IPS-15b (cell line): ENCODE results near the gene CFAP65.

Experiments used
- H3K27me3 ChIP-seq: one replicate; pipeline ENCODE4 v1.6.1; 2013; ENCODE audit warnings: low read length; ENCODE audit not compliant: control insufficient read depth, insufficient read depth
- H3K36me3 ChIP-seq: one replicate; pipeline ENCODE4 v1.6.1; 2013; ENCODE audit warnings: low read length; ENCODE audit not compliant: control insufficient read depth, insufficient read depth
- H3K4me1 ChIP-seq: one replicate; pipeline ENCODE4 v1.6.1; 2013; ENCODE audit warnings: mild to moderate bottlenecking, low read length; ENCODE audit not compliant: control insufficient read depth, insufficient read depth
- H3K4me3 ChIP-seq: one replicate; pipeline ENCODE4 v1.5.1; 2013; ENCODE audit warnings: low read depth, low read length
- H3K9ac ChIP-seq: one replicate; pipeline ENCODE4 v1.6.1; 2013; ENCODE audit warnings: low read depth, mild to moderate bottlenecking, low read length
- H3K9me3 ChIP-seq: one replicate; pipeline ENCODE4 v1.6.1; 2013; ENCODE audit warnings: mild to moderate bottlenecking, low read length; ENCODE audit not compliant: control insufficient read depth, insufficient read depth

Gene CFAP65

GRCh38 chr2:219037783-219038499, 3.4 kb downstream of the CFAP65 start:
- no peaks in the 10 kb centered on the region for H3K4me1 ChIP-seq
- no peak overlapping the region for H3K9ac ChIP-seq
- H3K9me3 ChIP-seq: no peaks in the 10 kb centered on the region
- H3K4me3 ChIP-seq: no peak overlapping the region
- peaks cover 14% of the 10 kb centered on the region for H3K27me3 ChIP-seq
- H3K36me3 ChIP-seq: no peaks in the 10 kb centered on the region

- H3K4me3 ChIP-seq: no peak overlapping the region
- H3K27me3 ChIP-seq: peaks cover 12% of the 10 kb centered on the region
- no peaks in the 10 kb centered on the region for H3K4me1 ChIP-seq
- H3K9ac ChIP-seq: no peak overlapping the region
- H3K36me3 ChIP-seq: no peaks in the 10 kb centered on the region
- no peaks in the 10 kb centered on the region for H3K9me3 ChIP-seq
Observed at GRCh38 chr2:219035942-219036341, 5.4 kb downstream of the CFAP65 start.

GRCh38 chr2:219034823-219035222, 6.5 kb downstream of the CFAP65 start:
- H3K27me3 ChIP-seq: peaks cover 12% of the 10 kb centered on the region
- no peak overlapping the region for H3K4me3 ChIP-seq
- no peaks in the 10 kb centered on the region for H3K9me3 ChIP-seq
- no peaks in the 10 kb centered on the region for H3K4me1 ChIP-seq
- no peak overlapping the region for H3K9ac ChIP-seq
- H3K36me3 ChIP-seq: no peaks in the 10 kb centered on the region

GRCh38 chr2:219032051-219032745, 9.1 kb downstream of the CFAP65 start:
- Histone ChIP-seq H3K36me3 (no peaks in the 10 kb centered on the region), H3K4me3 (no peak overlapping the region), H3K9me3 (no peaks in the 10 kb centered on the region), H3K9ac (no peak overlapping the region), H3K27me3 (peaks cover 3% of the 10 kb centered on the region), H3K4me1 (no peaks in the 10 kb centered on the region)

- Histone ChIP-seq H3K36me3 (no peaks in the 10 kb centered on the region), H3K4me3 (no peak overlapping the region), H3K4me1 (no peaks in the 10 kb centered on the region), H3K9me3 (no peaks in the 10 kb centered on the region), H3K27me3 (peaks cover 3% of the 10 kb centered on the region), H3K9ac (no peak overlapping the region)
Observed at GRCh38 chr2:219031005-219031738, 10.1 kb downstream of the CFAP65 start.

GRCh38 chr2:219030177-219030940, 11.0 kb downstream of the CFAP65 start:
- Histone ChIP-seq H3K4me1 (no peaks in the 10 kb centered on the region), H3K27me3 (peaks cover 3% of the 10 kb centered on the region), H3K9me3 (no peaks in the 10 kb centered on the region), H3K4me3 (no peak overlapping the region), H3K36me3 (no peaks in the 10 kb centered on the region), H3K9ac (no peak overlapping the region)

- Histone ChIP-seq H3K9me3 (no peaks in the 10 kb centered on the region), H3K4me3 (no peak overlapping the region), H3K9ac (no peak overlapping the region), H3K4me1 (no peaks in the 10 kb centered on the region), H3K36me3 (no peaks in the 10 kb centered on the region), H3K27me3 (peaks cover 3% of the 10 kb centered on the region)
Observed at GRCh38 chr2:219029829-219030165, 11.5 kb downstream of the CFAP65 start.

GRCh38 chr2:219028996-219029828, 12.1 kb downstream of the CFAP65 start:
- H3K9me3 ChIP-seq: no peaks in the 10 kb centered on the region
- H3K36me3 ChIP-seq: no peaks in the 10 kb centered on the region
- no peak overlapping the region for H3K9ac ChIP-seq
- peaks cover 3% of the 10 kb centered on the region for H3K27me3 ChIP-seq
- H3K4me1 ChIP-seq: no peaks in the 10 kb centered on the region
- no peak overlapping the region for H3K4me3 ChIP-seq

- no peaks in the 10 kb centered on the region for H3K4me1 ChIP-seq
- no peak overlapping the region for H3K9ac ChIP-seq
- H3K27me3 ChIP-seq: no peaks in the 10 kb centered on the region
- H3K36me3 ChIP-seq: no peaks in the 10 kb centered on the region
- no peaks in the 10 kb centered on the region for H3K9me3 ChIP-seq
- H3K4me3 ChIP-seq: no peak overlapping the region
Observed at GRCh38 chr2:219028141-219028540, 13.2 kb downstream of the CFAP65 start.

GRCh38 chr2:219027511-219028055, 13.7 kb downstream of the CFAP65 start:
- Histone ChIP-seq H3K4me3 (no peak overlapping the region), H3K4me1 (no peaks in the 10 kb centered on the region), H3K27me3 (no peaks in the 10 kb centered on the region)

GRCh38 chr2:219026946-219027345, 14.4 kb downstream of the CFAP65 start:
- Histone ChIP-seq H3K9ac (no peak overlapping the region), H3K36me3 (no peaks in the 10 kb centered on the region), H3K27me3 (no peaks in the 10 kb centered on the region), H3K4me1 (no peaks in the 10 kb centered on the region), H3K9me3 (no peaks in the 10 kb centered on the region), H3K4me3 (no peak overlapping the region)

More at GRCh38 chr2:219027511-219028055, 13.7 kb downstream of the CFAP65 start:
- Histone ChIP-seq H3K36me3 (no peaks in the 10 kb centered on the region), H3K9me3 (no peaks in the 10 kb centered on the region), H3K9ac (no peak overlapping the region)
